ENCODE measurements around the gene COMMD6. TPM values are rescaled to one million over a fixed set of nuclear protein-coding genes. Genes with fewer than 3 reads are reported as not detected.

The COMMD6 gene
- total and polyA plus RNA-seq, 2 donors (not counting 1 experiment from before 2014, with no cell fraction given) = 89.7 to 125 TPM

- peak; percentile 24 to 56 for DNase-seq (ENCODE audit: low read depth in 2 of 2)
- H3K4me3 ChIP-seq (replicated peaks in 1 of 4; ENCODE audit: control extremely low read depth in 1 of 4, insufficient read depth in 1 of 4, low read depth in 3 of 4, low read length in 4 of 4) = no peak overlapping the region
- H3K4me1 ChIP-seq (ENCODE audit: control insufficient read depth, extremely low read depth, insufficient read depth, low read length) = no peaks in the 10 kb centered on the region
These were observed 45.3 kb downstream of the COMMD6 start for GRCh38 chr13:75492389-75492788.

GRCh38 chr13:75491376-75491775, 46.3 kb downstream of the COMMD6 start:
- Histone ChIP-seq H3K36me3 (ENCODE audit: control insufficient read depth, insufficient read depth, low read length) (no peaks in the 10 kb centered on the region), H3K4me3 (replicated peaks in 1 of 4; ENCODE audit: control extremely low read depth in 1 of 4, insufficient read depth in 1 of 4, low read depth in 3 of 4, low read length in 4 of 4) (no peak overlapping the region), H3K79me2 (ENCODE audit: control insufficient read depth, insufficient read depth, low read length) (no peaks in the 10 kb centered on the region), H3K27ac (ENCODE audit: insufficient read depth, low read length) (no peak overlapping the region), H3K27me3 (ENCODE audit: control insufficient read depth, insufficient read depth, low read length) (no peaks in the 10 kb centered on the region), H4K20me1 (ENCODE audit: control insufficient read depth, extremely low read depth, insufficient read depth, low read length) (no peaks in the 10 kb centered on the region), H3K4me1 (ENCODE audit: control insufficient read depth, extremely low read depth, insufficient read depth, low read length) (no peaks in the 10 kb centered on the region), H3K9ac (ENCODE audit: insufficient read depth, low read length) (no peak overlapping the region), H3K4me2 (ENCODE audit: extremely low read depth, insufficient read depth, low read length) (no peak overlapping the region), H3K9me3 (ENCODE audit: control insufficient read depth, insufficient read depth, low read depth, low read length) (no peaks in the 10 kb centered on the region), H2AFZ (ENCODE audit: low read length) (no peak overlapping the region)
- no peak for DNase-seq (ENCODE audit: low read depth in 2 of 2)
- TF ChIP-seq CTCF (conservative IDR thresholded peaks at IDR 0.05 in 1 of 2, IDR thresholded peaks at IDR 0.05 in 1 of 2; ENCODE audit: low read depth in 1 of 2, low read length in 2 of 2) (no peak), EZH2 (IDR thresholded peaks at IDR 0.05; ENCODE audit: low read length, missing control alignments) (no peak)

More at GRCh38 chr13:75492389-75492788, 45.3 kb downstream of the COMMD6 start:
- H3K27me3 ChIP-seq (ENCODE audit: control insufficient read depth, insufficient read depth, low read length) = no peaks in the 10 kb centered on the region
- no peaks in the 10 kb centered on the region for H4K20me1 ChIP-seq (ENCODE audit: control insufficient read depth, extremely low read depth, insufficient read depth, low read length)
- no peak overlapping the region for H3K27ac ChIP-seq (ENCODE audit: insufficient read depth, low read length)
- no peaks in the 10 kb centered on the region for H3K36me3 ChIP-seq (ENCODE audit: control insufficient read depth, insufficient read depth, low read length)
- no peak overlapping the region for H3K4me2 ChIP-seq (ENCODE audit: extremely low read depth, insufficient read depth, low read length)
- H3K79me2 ChIP-seq (ENCODE audit: control insufficient read depth, insufficient read depth, low read length) = no peaks in the 10 kb centered on the region
- H3K9ac ChIP-seq (ENCODE audit: insufficient read depth, low read length) = no peak overlapping the region
- no peak for TF ChIP-seq CTCF (conservative IDR thresholded peaks at IDR 0.05 in 1 of 2, IDR thresholded peaks at IDR 0.05 in 1 of 2; ENCODE audit: low read depth in 1 of 2, low read length in 2 of 2)
- no peak for TF ChIP-seq EZH2 (IDR thresholded peaks at IDR 0.05; ENCODE audit: low read length, missing control alignments)
- no peak overlapping the region for H2AFZ ChIP-seq (ENCODE audit: low read length)
- no peaks in the 10 kb centered on the region for H3K9me3 ChIP-seq (ENCODE audit: control insufficient read depth, insufficient read depth, low read depth, low read length)

- H3K27me3 ChIP-seq (ENCODE audit: control insufficient read depth, insufficient read depth, low read length) = no peaks in the 10 kb centered on the region
- no peak overlapping the region for H2AFZ ChIP-seq (ENCODE audit: low read length)
- H3K9me3 ChIP-seq (ENCODE audit: control insufficient read depth, insufficient read depth, low read depth, low read length) = no peaks in the 10 kb centered on the region
- H3K36me3 ChIP-seq (ENCODE audit: control insufficient read depth, insufficient read depth, low read length) = no peaks in the 10 kb centered on the region
- no peak overlapping the region for H3K27ac ChIP-seq (ENCODE audit: insufficient read depth, low read length)
- no peak overlapping the region for H3K4me3 ChIP-seq (replicated peaks in 1 of 4; ENCODE audit: control extremely low read depth in 1 of 4, insufficient read depth in 1 of 4, low read depth in 3 of 4, low read length in 4 of 4)
- peak; percentile 66 to 79 for DNase-seq (ENCODE audit: low read depth in 2 of 2)
- H3K4me2 ChIP-seq (ENCODE audit: extremely low read depth, insufficient read depth, low read length) = no peak overlapping the region
- H3K4me1 ChIP-seq (ENCODE audit: control insufficient read depth, extremely low read depth, insufficient read depth, low read length) = no peaks in the 10 kb centered on the region
- H3K9ac ChIP-seq (ENCODE audit: insufficient read depth, low read length) = no peak overlapping the region
- H4K20me1 ChIP-seq (ENCODE audit: control insufficient read depth, extremely low read depth, insufficient read depth, low read length) = no peaks in the 10 kb centered on the region
- TF ChIP-seq CTCF (conservative IDR thresholded peaks at IDR 0.05 in 1 of 2, IDR thresholded peaks at IDR 0.05 in 1 of 2; ENCODE audit: low read depth in 1 of 2, low read length in 2 of 2) (no peak), EZH2 (IDR thresholded peaks at IDR 0.05; ENCODE audit: low read length, missing control alignments) (no peak)
- no peaks in the 10 kb centered on the region for H3K79me2 ChIP-seq (ENCODE audit: control insufficient read depth, insufficient read depth, low read length)
These were observed 48.0 kb downstream of the COMMD6 start for GRCh38 chr13:75489502-75490263.
